Kidney (tissue), 14 donors: ENCODE results near the gene NR3C2. TPM values are rescaled to one million over a fixed set of nuclear protein-coding genes. Genes with fewer than 3 reads are reported as not detected.
A peak's percentile ranks its signal among the peaks of the same experiment; 100 is the strongest.

Experiments used
- DNase-seq, 5 donors: peaks; one replicate each; pipeline ENCODE4 v3.0.0-alpha.2; 2013 to 2020
- FAIRE-seq: peaks from 2 replicates; lab custom pipeline; 2012; peaks lifted over from hg19 to GRCh38; lab: Jason Lieb, UNC
- H3K27ac ChIP-seq, 2 donors: one replicate each; pipeline ENCODE4 v1.7.0; 2013; ENCODE audit warnings: low read depth in 2 of 2, low read length in 2 of 2, inconsistent platforms in 1 of 2
- H3K27me3 ChIP-seq: one replicate; pipeline ENCODE4 v1.7.1; 2013; ENCODE audit warnings: low read length, inconsistent platforms; ENCODE audit not compliant: control insufficient read depth, insufficient read depth
- H3K36me3 ChIP-seq, 3 donors: one replicate each; pipeline versions ENCODE4 v1.7.0 to v1.7.1; 2013; ENCODE audit warnings: low read length in 3 of 3, control low read depth in 1 of 3, inconsistent platforms in 1 of 3; ENCODE audit not compliant: insufficient read depth in 3 of 3, control insufficient read depth in 2 of 3
- H3K4me1 ChIP-seq, 3 donors: one replicate each; pipeline versions ENCODE4 v1.7.0 to v1.7.1; 2013; ENCODE audit warnings: low read length in 3 of 3, inconsistent platforms in 1 of 3, low read depth in 1 of 3; ENCODE audit not compliant: control insufficient read depth in 2 of 3, insufficient read depth in 2 of 3
- H3K4me3 ChIP-seq, 3 donors: one replicate each; pipeline versions ENCODE4 v1.7.0 to v1.8.1; 2013; ENCODE audit warnings: low read length in 3 of 3, control low read depth in 1 of 3, inconsistent platforms in 1 of 3
- H3K9ac ChIP-seq, 3 donors: one replicate each; pipeline versions ENCODE4 v1.7.0 to v1.7.1; 2013; ENCODE audit warnings: low read length in 3 of 3, control low read depth in 1 of 3, inconsistent platforms in 1 of 3
- H3K9me3 ChIP-seq, 3 donors: one replicate each; pipeline versions ENCODE4 v1.7.0 to v1.7.1; 2013; ENCODE audit warnings: low read length in 3 of 3, control low read depth in 1 of 3, inconsistent platforms in 1 of 3; ENCODE audit not compliant: control insufficient read depth in 2 of 3, insufficient read depth in 1 of 3
- CTCF ChIP-seq: IDR thresholded peaks from 3 replicates; pipeline ENCODE4 v1.5.1; 2012; ENCODE audit warnings: mild to moderate bottlenecking, moderate library complexity, borderline replicate concordance; ENCODE audit not compliant: insufficient read depth; ENCODE audit errors: extremely low read depth
- intact Hi-C: fragments of 100-400 bp; cut with DNase I; formaldehyde crosslinking; loops from one replicate; pipeline ENCODE4 v1.11.1; 2022
- polyA plus RNA-seq: library from polyadenylated mRNA; stranded (reverse); fragments of 350-450 nt; fragmentation: Illumina TruSeq; extraction: RNeasy Lipid Tissue Mini Kit (QIAGEN cat#74804); gene quantifications from one replicate; pipeline ENCODE4 v1.2.3, GENCODE V29; 2014; ENCODE audit warnings: low read depth, low replicate concordance; ENCODE audit not compliant: insufficient read depth
- total RNA-seq: library from RNA; stranded (reverse); fragmentation: NEBNext Ultra II Directional; extraction: Animal tissue kit (Norgen Biotek cat#: 25700); gene quantifications from one replicate; pipeline ENCODE4 v1.2.1, GENCODE V29; 2021
- donor health status: control.
- donor health status: control.
- donor health status: control.
- donor health status: control.
- donor health status: control.
- donor health status: DM: yes; HTN: yes; CAD: no.
- donor health status: Normal renal cell carcinoma (clear cell type).

NR3C2 gene
- total and polyA plus RNA-seq, 2 donors from 2014 or later: 8.7 to 43.4 TPM

- FAIRE-seq (no peak), DNase-seq (no peak)
- H3K27me3 ChIP-seq: no peaks in the 10 kb centered on the region
- intact Hi-C loops: no loop called here
- no peak overlapping the region for H3K27ac ChIP-seq
- H3K4me3 ChIP-seq: no peak overlapping the region
- no peak for TF ChIP-seq CTCF
- H3K9ac ChIP-seq: no peak overlapping the region
- peaks cover 8 to 15% (median 15%) of the 10 kb centered on the region in 3 donors for H3K4me1 ChIP-seq
- no peaks in the 10 kb centered on the region for H3K36me3 ChIP-seq
- H3K9me3 ChIP-seq: no peaks in the 10 kb centered on the region
Measured at GRCh38 chr4:148263127-148263526, 179.1 kb downstream of the NR3C2 start.

GRCh38 chr4:148261848-148262247, 180.4 kb downstream of the NR3C2 start:
- peak in 2 of 5 donors; percentile 83 to 86 for DNase-seq
- intact Hi-C loops: no loop called here
- Histone ChIP-seq H3K4me3 (no peak overlapping the region), H3K4me1 (peaks cover 8 to 15% (median 15%) of the 10 kb centered on the region in 3 donors), H3K27me3 (no peaks in the 10 kb centered on the region), H3K9ac (peak overlapping the region in 1 of 3 donors; percentile 31), H3K9me3 (no peaks in the 10 kb centered on the region), H3K27ac (no peak overlapping the region), H3K36me3 (no peaks in the 10 kb centered on the region)
- peak; percentile 13 for FAIRE-seq
- TF ChIP-seq CTCF: no peak

DNA sequence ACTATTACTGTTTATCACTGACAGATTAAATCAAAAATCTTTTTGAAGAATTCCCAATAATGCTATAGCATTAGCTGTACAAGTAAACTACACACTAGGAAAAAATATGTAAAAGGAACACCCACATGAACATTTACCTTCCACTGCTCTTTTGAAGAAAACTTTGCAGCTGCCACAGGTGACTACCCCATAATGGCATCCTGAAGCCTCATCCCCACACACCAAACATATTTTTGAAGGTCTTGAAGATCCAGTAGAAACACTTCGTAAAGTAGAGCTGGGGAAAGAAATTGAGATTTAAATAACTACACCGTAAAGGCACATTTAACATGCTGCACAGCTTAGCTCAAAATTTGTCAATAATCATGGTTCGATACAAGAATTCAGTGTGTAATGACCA, 182.4 kb downstream of the NR3C2 start:
- H3K9ac ChIP-seq: no peak overlapping the region
- intact Hi-C loops: no loop called here
- no peak overlapping the region for H3K27ac ChIP-seq
- no peak for FAIRE-seq
- no peak overlapping the region for H3K4me3 ChIP-seq
- TF ChIP-seq CTCF: no peak
- no peaks in the 10 kb centered on the region for H3K27me3 ChIP-seq
- no peak for DNase-seq
- H3K4me1 ChIP-seq: peaks cover 8 to 12% (median 11%) of the 10 kb centered on the region in 3 donors
- H3K9me3 ChIP-seq: no peaks in the 10 kb centered on the region
- H3K36me3 ChIP-seq: no peaks in the 10 kb centered on the region

DNA sequence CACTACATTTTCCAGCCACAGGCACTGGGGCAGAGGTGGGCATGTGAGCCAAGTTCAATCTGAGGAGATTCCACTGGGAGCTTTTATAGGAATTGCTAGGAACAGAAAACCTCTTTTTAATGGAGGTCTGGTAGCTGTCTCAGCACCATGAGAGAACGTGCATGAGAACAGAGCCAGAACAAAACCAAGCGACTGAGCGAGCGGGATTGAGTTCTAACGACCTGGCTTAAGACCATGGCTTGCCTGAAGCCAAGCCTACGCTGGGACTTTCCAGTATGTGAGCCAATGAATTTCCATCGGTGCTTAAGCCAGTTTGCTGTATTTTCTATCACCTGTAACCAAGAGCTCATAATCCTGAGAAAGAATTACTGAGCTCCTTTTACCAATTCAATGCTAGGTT, 183.7 kb downstream of the NR3C2 start:
- H3K9ac ChIP-seq: no peak overlapping the region
- no peak for FAIRE-seq
- no peaks in the 10 kb centered on the region for H3K36me3 ChIP-seq
- H3K27ac ChIP-seq: peak overlapping the region in 1 of 2 donors; percentile 32
- intact Hi-C loops: no loop called here
- H3K9me3 ChIP-seq: no peaks in the 10 kb centered on the region
- H3K4me1 ChIP-seq: peaks cover 8 to 15% (median 15%) of the 10 kb centered on the region in 3 donors
- H3K4me3 ChIP-seq: no peak overlapping the region
- H3K27me3 ChIP-seq: no peaks in the 10 kb centered on the region
- DNase-seq: no peak
- TF ChIP-seq CTCF: no peak
